ENCODE results near the gene THOC6. TPM values are rescaled to one million over a fixed set of nuclear protein-coding genes. Genes with fewer than 3 reads are reported as not detected.

Gene THOC6
- 10 to 100 TPM; 16.5 to 19.1 (median 17.6) TPM for total RNA-seq

- TF ChIP-seq CTCF (IDR thresholded peaks at IDR 0.05) (no peak), POLR2A (IDR thresholded peaks at IDR 0.05) (peak; percentile 50 to 79)
- 1% methylated on average over 20 of the region's 69 CpGs for WGBS, 2 donors
- intact Hi-C loops (cut with DNase I): no loop called here
- Histone ChIP-seq H3K27me3 (no peaks in the 10 kb centered on the region), H3K4me1 (peaks cover 39 to 54% of the 10 kb centered on the region in 2 donors), H3K4me3 (replicated peaks in 1 of 3) (peak within 1 kb of the TSS; percentile 15 to 86 (median 68)), H3K9me3 (no peaks in the 10 kb centered on the region), H3K36me3 (peaks cover 4 to 13% of the 10 kb centered on the region in 2 donors), H3K27ac (peak within 1 kb of the TSS; percentile 82 to 98 (median 98))
- peak; percentile 98 for DNase-seq
Measured at GRCh38 chr16:3023669-3024478, at the start of gene THOC6, which contains the start of gene HCFC1R1. Gene THOC6 (plus strand): TSS chr16:3024035. CDS start chr16:3024327, 292 bp downstream. Gene HCFC1R1 (minus strand): TSS chr16:3023942. CDS start chr16:3023941, 1 bp downstream.

- DNase-seq: no peak
- Histone ChIP-seq H3K27ac (no peak overlapping the region), H3K4me3 (replicated peaks in 1 of 3) (no peak overlapping the region), H3K36me3 (no peaks in the 10 kb centered on the region), H3K4me1 (peaks cover 13 to 30% of the 10 kb centered on the region in 2 donors), H3K9me3 (no peaks in the 10 kb centered on the region), H3K27me3 (no peaks in the 10 kb centered on the region)
- no peak for TF ChIP-seq POLR2A (IDR thresholded peaks at IDR 0.05)
- no peak for TF ChIP-seq CTCF (IDR thresholded peaks at IDR 0.05)
- 94 to 100% methylated on average over 2 to 7 of the region's 15 CpGs for WGBS, 2 donors
- intact Hi-C loops (cut with DNase I): no loop called here
Measured at GRCh38 chr16:2974319-2975056, 49.3 kb upstream of the THOC6 start.

GRCh38 chr16:2975161-2975795, 48.6 kb upstream of the THOC6 start:
- no peaks in the 10 kb centered on the region for H3K36me3 ChIP-seq
- H3K27ac ChIP-seq: no peak overlapping the region
- intact Hi-C loops (cut with DNase I): no loop called here
- no peak for DNase-seq
- TF ChIP-seq POLR2A (IDR thresholded peaks at IDR 0.05) (no peak), CTCF (IDR thresholded peaks at IDR 0.05) (no peak)
- H3K4me1 ChIP-seq: peaks cover 10 to 30% of the 10 kb centered on the region in 2 donors
- H3K4me3 ChIP-seq (replicated peaks in 1 of 3): no peak overlapping the region
- no peaks in the 10 kb centered on the region for H3K9me3 ChIP-seq
- no peaks in the 10 kb centered on the region for H3K27me3 ChIP-seq
- 96 to 97% methylated on average over 6 to 10 of the region's 28 CpGs for WGBS, 2 donors

GRCh38 chr16:2976201-2976600, 47.6 kb upstream of the THOC6 start:
- no peaks in the 10 kb centered on the region for H3K9me3 ChIP-seq
- no peak for DNase-seq
- WGBS, 2 donors: 89 to 94% methylated on average over 7 of the region's 7 CpGs

More at GRCh38 chr16:2976201-2976600, 47.6 kb upstream of the THOC6 start:
- no peak overlapping the region for H3K27ac ChIP-seq
- no peak overlapping the region for H3K4me3 ChIP-seq (replicated peaks in 1 of 3)
- no peaks in the 10 kb centered on the region for H3K27me3 ChIP-seq
- H3K36me3 ChIP-seq: no peaks in the 10 kb centered on the region
- intact Hi-C loops (cut with DNase I): no loop called here
- TF ChIP-seq POLR2A (IDR thresholded peaks at IDR 0.05): no peak
- TF ChIP-seq CTCF (IDR thresholded peaks at IDR 0.05): no peak
- peaks cover 10 to 28% of the 10 kb centered on the region in 2 donors for H3K4me1 ChIP-seq

All from thyroid gland (tissue), 4 donors.